A549 (cell line): ENCODE results near the gene RUNX2.

Source experiments
- EHMT2 ChIP-seq: fragments of 200-600 bp; sonication (generic); IDR thresholded peaks from 2 replicates; pipeline ENCODE4 v1.6.1; 2016; ENCODE audit warnings: antibody characterized with exemption, low read depth, mild to moderate bottlenecking, moderate library complexity
- EP300 ChIP-seq, 2 experiments: fragments of >200 bp; sonication (Bioruptor Twin); formaldehyde crosslinking; IDR thresholded peaks; 2 replicates in 1 of 2; 3 replicates in 1 of 2; pipeline ENCODE4 v1.6.1; 2016 to 2017
- ZSCAN20 ChIP-seq: fragments of 250-450 bp; sonication (Bioruptor Pico); IDR thresholded peaks from 2 replicates; pipeline ENCODE4 v1.8.0; 2022; ENCODE audit warnings: mild to moderate bottlenecking, moderate library complexity
- TF ChIP-seq, protein P1 (sequence below): fragments of 150-350 bp; IDR thresholded peaks from 2 replicates; pipeline ENCODE4 v1.6.1; 2014; ENCODE audit warnings: low read depth, mild to moderate bottlenecking, low read length
- TF ChIP-seq, protein P2 (sequence below): fragments of >200 bp; sonication (Bioruptor Twin); formaldehyde crosslinking; IDR thresholded peaks from 3 replicates; pipeline ENCODE4 v1.5.1; 2016

DNA sequence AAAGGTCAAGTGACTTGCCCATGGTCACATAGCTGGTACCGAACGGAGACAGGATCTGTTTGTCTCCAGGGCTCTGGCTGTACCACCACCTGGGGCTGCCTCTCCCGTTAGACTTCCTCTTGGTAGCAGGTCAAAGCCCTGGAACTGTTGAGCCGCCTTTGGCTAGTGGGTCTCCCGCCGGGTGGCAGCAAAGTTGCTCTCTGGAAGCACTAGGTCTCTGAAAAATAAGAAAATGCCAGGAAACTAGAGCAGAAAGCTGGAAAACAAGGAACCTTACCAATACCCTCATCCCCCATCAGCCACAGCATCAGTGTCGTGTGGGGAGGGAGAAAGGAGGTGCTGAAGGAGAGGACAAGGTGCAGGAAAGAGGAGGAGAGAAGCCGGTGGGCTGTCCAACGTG lies 340.6 kb downstream of the RUNX2 start:
- TF ChIP-seq, protein P1, sequence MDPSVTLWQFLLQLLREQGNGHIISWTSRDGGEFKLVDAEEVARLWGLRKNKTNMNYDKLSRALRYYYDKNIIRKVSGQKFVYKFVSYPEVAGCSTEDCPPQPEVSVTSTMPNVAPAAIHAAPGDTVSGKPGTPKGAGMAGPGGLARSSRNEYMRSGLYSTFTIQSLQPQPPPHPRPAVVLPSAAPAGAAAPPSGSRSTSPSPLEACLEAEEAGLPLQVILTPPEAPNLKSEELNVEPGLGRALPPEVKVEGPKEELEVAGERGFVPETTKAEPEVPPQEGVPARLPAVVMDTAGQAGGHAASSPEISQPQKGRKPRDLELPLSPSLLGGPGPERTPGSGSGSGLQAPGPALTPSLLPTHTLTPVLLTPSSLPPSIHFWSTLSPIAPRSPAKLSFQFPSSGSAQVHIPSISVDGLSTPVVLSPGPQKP, result no peak
- TF ChIP-seq, protein P2, sequence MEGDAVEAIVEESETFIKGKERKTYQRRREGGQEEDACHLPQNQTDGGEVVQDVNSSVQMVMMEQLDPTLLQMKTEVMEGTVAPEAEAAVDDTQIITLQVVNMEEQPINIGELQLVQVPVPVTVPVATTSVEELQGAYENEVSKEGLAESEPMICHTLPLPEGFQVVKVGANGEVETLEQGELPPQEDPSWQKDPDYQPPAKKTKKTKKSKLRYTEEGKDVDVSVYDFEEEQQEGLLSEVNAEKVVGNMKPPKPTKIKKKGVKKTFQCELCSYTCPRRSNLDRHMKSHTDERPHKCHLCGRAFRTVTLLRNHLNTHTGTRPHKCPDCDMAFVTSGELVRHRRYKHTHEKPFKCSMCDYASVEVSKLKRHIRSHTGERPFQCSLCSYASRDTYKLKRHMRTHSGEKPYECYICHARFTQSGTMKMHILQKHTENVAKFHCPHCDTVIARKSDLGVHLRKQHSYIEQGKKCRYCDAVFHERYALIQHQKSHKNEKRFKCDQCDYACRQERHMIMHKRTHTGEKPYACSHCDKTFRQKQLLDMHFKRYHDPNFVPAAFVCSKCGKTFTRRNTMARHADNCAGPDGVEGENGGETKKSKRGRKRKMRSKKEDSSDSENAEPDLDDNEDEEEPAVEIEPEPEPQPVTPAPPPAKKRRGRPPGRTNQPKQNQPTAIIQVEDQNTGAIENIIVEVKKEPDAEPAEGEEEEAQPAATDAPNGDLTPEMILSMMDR, result no peak
- no peak for TF ChIP-seq ZSCAN20 (CRISPR knock-in tag)
- TF ChIP-seq EHMT2, result no peak
- TF ChIP-seq EP300 (IDR thresholded peaks at IDR 0.05), result no peak
